ENCODE measurements around the gene MEGF6.

The MEGF6 gene

GRCh38 chr1:3563125-3563524, 48.2 kb downstream of the MEGF6 start:
- H3K27me3 ChIP-seq (ENCODE audit: insufficient read depth, poor library complexity, severe bottlenecking), result no peaks in the 10 kb centered on the region
- ATAC-seq (ENCODE audit: low read depth) (no peak), DNase-seq (ENCODE audit: low spot score) (no peak)
- H3K4me1 ChIP-seq (ENCODE audit: insufficient read depth, poor library complexity, severe bottlenecking), result no peaks in the 10 kb centered on the region
- TF ChIP-seq, protein P1, sequence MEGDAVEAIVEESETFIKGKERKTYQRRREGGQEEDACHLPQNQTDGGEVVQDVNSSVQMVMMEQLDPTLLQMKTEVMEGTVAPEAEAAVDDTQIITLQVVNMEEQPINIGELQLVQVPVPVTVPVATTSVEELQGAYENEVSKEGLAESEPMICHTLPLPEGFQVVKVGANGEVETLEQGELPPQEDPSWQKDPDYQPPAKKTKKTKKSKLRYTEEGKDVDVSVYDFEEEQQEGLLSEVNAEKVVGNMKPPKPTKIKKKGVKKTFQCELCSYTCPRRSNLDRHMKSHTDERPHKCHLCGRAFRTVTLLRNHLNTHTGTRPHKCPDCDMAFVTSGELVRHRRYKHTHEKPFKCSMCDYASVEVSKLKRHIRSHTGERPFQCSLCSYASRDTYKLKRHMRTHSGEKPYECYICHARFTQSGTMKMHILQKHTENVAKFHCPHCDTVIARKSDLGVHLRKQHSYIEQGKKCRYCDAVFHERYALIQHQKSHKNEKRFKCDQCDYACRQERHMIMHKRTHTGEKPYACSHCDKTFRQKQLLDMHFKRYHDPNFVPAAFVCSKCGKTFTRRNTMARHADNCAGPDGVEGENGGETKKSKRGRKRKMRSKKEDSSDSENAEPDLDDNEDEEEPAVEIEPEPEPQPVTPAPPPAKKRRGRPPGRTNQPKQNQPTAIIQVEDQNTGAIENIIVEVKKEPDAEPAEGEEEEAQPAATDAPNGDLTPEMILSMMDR (IDR thresholded peaks at IDR 0.05; ENCODE audit: poor library complexity, severe bottlenecking), result no peak
- no peak overlapping the region for H3K4me3 ChIP-seq (ENCODE audit: severe bottlenecking)
- H3K27ac ChIP-seq (ENCODE audit: poor library complexity, severe bottlenecking), result no peak overlapping the region
- no peaks in the 10 kb centered on the region for H3K9me3 ChIP-seq (ENCODE audit: severe bottlenecking)
- no peaks in the 10 kb centered on the region for H3K36me3 ChIP-seq (ENCODE audit: low read depth)

DNA sequence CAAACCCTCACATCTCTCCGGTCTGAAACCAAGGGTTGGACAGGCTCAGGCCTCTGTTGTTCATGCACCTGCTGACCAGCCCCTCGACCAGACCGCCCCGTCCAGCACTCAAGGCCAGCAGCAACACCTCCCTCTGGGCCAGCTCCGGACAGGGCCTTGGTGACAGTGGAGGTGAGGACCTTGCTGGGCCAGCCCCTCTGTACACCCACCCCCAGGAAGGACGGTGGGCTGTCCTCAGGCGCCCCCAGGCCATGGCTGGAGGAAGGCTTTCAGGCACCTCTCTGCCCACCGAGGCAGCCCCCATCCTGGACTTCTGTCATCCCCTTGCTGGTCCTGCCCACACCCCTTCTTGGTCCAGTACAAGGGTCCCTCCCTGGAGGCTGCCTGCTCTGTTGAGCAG, 48.6 kb downstream of the MEGF6 start:
- Histone ChIP-seq H3K4me3 (ENCODE audit: severe bottlenecking) (no peak overlapping the region), H3K9me3 (ENCODE audit: severe bottlenecking) (no peaks in the 10 kb centered on the region), H3K27me3 (ENCODE audit: insufficient read depth, poor library complexity, severe bottlenecking) (no peaks in the 10 kb centered on the region), H3K4me1 (ENCODE audit: insufficient read depth, poor library complexity, severe bottlenecking) (no peaks in the 10 kb centered on the region), H3K36me3 (ENCODE audit: low read depth) (no peaks in the 10 kb centered on the region), H3K27ac (ENCODE audit: poor library complexity, severe bottlenecking) (no peak overlapping the region)
- TF ChIP-seq, protein P1 (IDR thresholded peaks at IDR 0.05; ENCODE audit: poor library complexity, severe bottlenecking), result no peak
- ATAC-seq (ENCODE audit: low read depth) (no peak), DNase-seq (ENCODE audit: low spot score) (no peak)

- no peak overlapping the region for H3K27ac ChIP-seq (ENCODE audit: poor library complexity, severe bottlenecking)
Observed at GRCh38 chr1:3561702-3562101, 49.6 kb downstream of the MEGF6 start.

DNA sequence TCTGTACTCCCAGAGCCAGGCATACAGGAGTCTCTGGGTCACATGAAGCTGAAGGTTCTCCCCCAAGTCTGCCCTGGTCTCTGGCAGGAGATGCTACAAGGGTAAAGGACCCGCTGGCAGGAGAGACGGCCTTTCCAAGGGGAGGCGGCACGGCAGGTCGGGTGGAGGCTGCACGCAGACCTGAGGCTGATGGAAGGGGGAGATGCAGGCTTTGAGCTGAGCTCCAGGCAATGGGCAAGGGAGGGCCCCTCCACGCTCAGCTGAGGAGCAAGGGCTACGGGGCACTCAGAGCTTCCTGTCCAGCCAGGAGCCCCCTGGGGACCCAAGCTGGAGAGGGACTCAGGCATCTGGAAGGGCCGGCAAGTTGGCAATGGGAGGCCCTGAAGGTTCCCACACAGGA, 50.3 kb downstream of the MEGF6 start:
- Histone ChIP-seq H3K36me3 (ENCODE audit: low read depth) (no peaks in the 10 kb centered on the region), H3K4me3 (ENCODE audit: severe bottlenecking) (no peak overlapping the region), H3K27me3 (ENCODE audit: insufficient read depth, poor library complexity, severe bottlenecking) (no peaks in the 10 kb centered on the region), H3K4me1 (ENCODE audit: insufficient read depth, poor library complexity, severe bottlenecking) (no peaks in the 10 kb centered on the region), H3K9me3 (ENCODE audit: severe bottlenecking) (no peaks in the 10 kb centered on the region), H3K27ac (ENCODE audit: poor library complexity, severe bottlenecking) (no peak overlapping the region)
- TF ChIP-seq, protein P1 (IDR thresholded peaks at IDR 0.05; ENCODE audit: poor library complexity, severe bottlenecking), result no peak
- no peak for DNase-seq (ENCODE audit: low spot score)
- ATAC-seq (ENCODE audit: low read depth), result no peak

More at GRCh38 chr1:3561702-3562101, 49.6 kb downstream of the MEGF6 start:
- ATAC-seq (ENCODE audit: low read depth) (no peak), DNase-seq (ENCODE audit: low spot score) (no peak)
- TF ChIP-seq, protein P1 (IDR thresholded peaks at IDR 0.05; ENCODE audit: poor library complexity, severe bottlenecking), result no peak
- H3K36me3 ChIP-seq (ENCODE audit: low read depth), result no peaks in the 10 kb centered on the region
- no peaks in the 10 kb centered on the region for H3K4me1 ChIP-seq (ENCODE audit: insufficient read depth, poor library complexity, severe bottlenecking)
- no peaks in the 10 kb centered on the region for H3K9me3 ChIP-seq (ENCODE audit: severe bottlenecking)
- H3K4me3 ChIP-seq (ENCODE audit: severe bottlenecking), result no peak overlapping the region
- no peaks in the 10 kb centered on the region for H3K27me3 ChIP-seq (ENCODE audit: insufficient read depth, poor library complexity, severe bottlenecking)

DNA sequence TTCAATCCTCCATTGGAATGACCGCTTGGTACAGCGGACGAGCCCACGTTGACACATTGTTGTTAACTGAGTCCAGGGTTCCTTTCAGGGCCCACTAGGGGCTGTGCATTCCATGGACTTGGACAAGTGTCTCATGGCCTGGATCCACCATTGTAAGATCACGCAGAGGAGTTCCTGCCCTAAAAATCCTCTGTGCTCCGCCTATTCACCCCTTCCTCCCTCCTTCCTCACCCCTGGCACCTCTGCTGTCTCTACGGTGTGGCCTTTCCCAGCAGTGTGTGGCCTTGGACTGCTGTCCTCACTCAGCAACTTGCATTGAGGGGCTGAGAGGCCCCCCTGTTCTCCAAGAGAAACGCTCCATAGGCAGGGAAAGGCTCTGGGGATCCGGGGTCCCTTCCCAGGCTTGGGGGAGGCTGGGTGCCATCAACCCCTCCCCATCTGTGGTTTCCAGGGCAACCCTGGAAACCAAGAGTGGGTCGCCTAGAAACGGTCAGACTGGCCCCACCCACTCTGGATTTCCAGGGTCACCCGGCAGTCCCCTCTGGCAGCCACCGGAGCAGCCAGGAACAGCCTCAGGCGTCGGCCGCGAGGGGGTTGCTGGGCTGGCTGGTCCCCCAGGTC, 50.9 kb downstream of the MEGF6 start:
- Histone ChIP-seq H3K9me3 (ENCODE audit: severe bottlenecking) (no peaks in the 10 kb centered on the region), H3K4me1 (ENCODE audit: insufficient read depth, poor library complexity, severe bottlenecking) (peaks cover 3% of the 10 kb centered on the region), H3K27ac (ENCODE audit: poor library complexity, severe bottlenecking) (no peak overlapping the region), H3K4me3 (ENCODE audit: severe bottlenecking) (no peak overlapping the region), H3K36me3 (ENCODE audit: low read depth) (no peaks in the 10 kb centered on the region), H3K27me3 (ENCODE audit: insufficient read depth, poor library complexity, severe bottlenecking) (no peaks in the 10 kb centered on the region)
- DNase-seq (ENCODE audit: low spot score) (no peak), ATAC-seq (ENCODE audit: low read depth) (no peak)
- TF ChIP-seq, protein P1 (IDR thresholded peaks at IDR 0.05; ENCODE audit: poor library complexity, severe bottlenecking), result no peak
